Right lobe of liver (tissue), 6 donors: ENCODE measurements around the gene MAP3K9. TPM values are rescaled to one million over a fixed set of nuclear protein-coding genes. Genes with fewer than 3 reads are reported as not detected.
A peak's percentile ranks its signal among the peaks of the same experiment; 100 is the strongest.

ENCODE experiments used
- ATAC-seq, 4 donors: fragments of 200-7000 bp; cut with Tn5 transposase; one replicate each; pipeline ENCODE4 v1.9.1; 2020; ENCODE audit warnings: mild to moderate bottlenecking in 4 of 4, moderate library complexity in 4 of 4
- DNase-seq, 3 donors: peaks; one replicate each; pipeline ENCODE4 v3.0.0-alpha.2; 2020
- H3K27ac ChIP-seq, 3 donors: fragments of 200-600 bp; one replicate each; pipeline ENCODE4 v1.8.0; 2022
- H3K27me3 ChIP-seq, 2 donors: fragments of 200-600 bp; one replicate each; pipeline ENCODE4 v1.8.0; 2022
- H3K36me3 ChIP-seq, 4 donors: fragments of 200-600 bp; sonication (generic) in 1 of 4; one replicate each; pipeline versions ENCODE4 v1.5.1 to v1.8.0; 2017 to 2022; ENCODE audit warnings: control low read depth in 1 of 4
- H3K4me1 ChIP-seq, 4 donors: fragments of 200-600 bp; sonication (generic) in 1 of 4; one replicate each; pipeline versions ENCODE4 v1.5.1 to v1.8.0; 2017 to 2022; ENCODE audit warnings: control low read depth in 1 of 4
- H3K4me3 ChIP-seq, 3 donors: fragments of 200-600 bp; one replicate each; pipeline ENCODE4 v1.8.0; 2022
- H3K9me3 ChIP-seq, 4 donors: fragments of 200-600 bp; sonication (generic) in 1 of 4; one replicate each; pipeline versions ENCODE4 v1.5.1 to v1.8.0; 2017 to 2022; ENCODE audit warnings: control low read depth in 1 of 4
- CTCF ChIP-seq, 4 donors: fragments of 200-600 bp in 3 of 4; fragments of 450-650 bp in 1 of 4; IDR thresholded peaks; one replicate each; pipeline versions ENCODE4 v1.5.1 to v1.8.0; 2016 to 2022; ENCODE audit warnings: antibody characterized with exemption in 4 of 4, mild to moderate bottlenecking in 2 of 4
- POLR2A ChIP-seq: fragments of 450-650 bp; IDR thresholded peaks from one replicate; pipeline ENCODE4 v1.6.1; 2017; ENCODE audit warnings: antibody characterized with exemption, mild to moderate bottlenecking
- WGBS: methylation state at CpG from one replicate; pipeline ENCODE4 v1.1.6; 2018; ENCODE audit warnings: low coverage, low lambda C conversion rate; ENCODE audit not compliant: insufficient coverage; ENCODE audit errors: missing lambda C conversion rate; 5-methylcytosine and 5-hydroxymethylcytosine counted together
- intact Hi-C, 2 donors: fragments of 100-400 bp; cut with DNase I; formaldehyde crosslinking; loops; one replicate each; pipeline versions ENCODE4 v1.11.2 to v1.14.1; 2022
- total RNA-seq, 6 experiments: library from RNA; depleted of rRNA in 2 of 6; stranded (reverse); fragments of >200 nt in 2 of 6; fragmentation: NEBNext Ultra II Directional in 3 of 6; extraction: Animal tissue kit (Norgen Biotek cat#: 25700) in 3 of 6; gene quantifications; one replicate each; pipeline versions ENCODE4 v1.1.0 to v1.2.4, GENCODE V29; 2016 to 2023
- donor health status: DM: no; HTN: yes; CAD: no.
- donor health status: DM: no; HTN: no; CAD: no.
- donor health status: DM: no; HTN: no; CAD: no.
- donor health status: DM: no; HTN: yes; CAD: no.
- donor health status: DM: no; HTN: yes; CAD: no.

Gene MAP3K9
- total RNA-seq, 6 experiments from 2014 or later: 2.0 to 3.6 (median 2.7) TPM

GRCh38 chr14:70724110-70724509, 85.2 kb downstream of the MAP3K9 start:
- peaks cover 0 to 26% (median 5%) of the 10 kb centered on the region in 4 donors for H3K4me1 ChIP-seq
- no peak overlapping the region for H3K4me3 ChIP-seq
- TF ChIP-seq CTCF (IDR thresholded peaks at IDR 0.05) (no peak), POLR2A (no peak)
- DNase-seq: no peak
- intact Hi-C loops: no loop called here
- H3K27me3 ChIP-seq: no peaks in the 10 kb centered on the region
- no peak for ATAC-seq
- no peaks in the 10 kb centered on the region for H3K9me3 ChIP-seq
- no peaks in the 10 kb centered on the region for H3K36me3 ChIP-seq
- H3K27ac ChIP-seq: no peak overlapping the region
- 84% methylated on average over 3 of the region's 3 CpGs for WGBS

- Histone ChIP-seq H3K36me3 (no peaks in the 10 kb centered on the region), H3K27me3 (no peaks in the 10 kb centered on the region), H3K9me3 (no peaks in the 10 kb centered on the region), H3K27ac (no peak overlapping the region), H3K4me1 (peaks cover 0 to 26% (median 5%) of the 10 kb centered on the region in 4 donors), H3K4me3 (no peak overlapping the region)
- DNase-seq (no peak), ATAC-seq (no peak)
- intact Hi-C loops: no loop called here
- whole genome bisulfite sequencing: 77% methylated on average over 5 of the region's 5 CpGs
- TF ChIP-seq CTCF (IDR thresholded peaks at IDR 0.05) (no peak), POLR2A (no peak)
These were observed 86.0 kb downstream of the MAP3K9 start for GRCh38 chr14:70723276-70723675.

GRCh38 chr14:70722418-70722817, 86.9 kb downstream of the MAP3K9 start:
- no peak for DNase-seq

GRCh38 chr14:70721542-70721941, 87.8 kb downstream of the MAP3K9 start:
- Histone ChIP-seq H3K27me3 (no peaks in the 10 kb centered on the region), H3K27ac (no peak overlapping the region), H3K4me3 (no peak overlapping the region), H3K36me3 (no peaks in the 10 kb centered on the region), H3K9me3 (no peaks in the 10 kb centered on the region), H3K4me1 (peaks cover 0 to 36% (median 7%) of the 10 kb centered on the region in 4 donors)
- TF ChIP-seq POLR2A: no peak
- TF ChIP-seq CTCF (IDR thresholded peaks at IDR 0.05): no peak
- intact Hi-C loops: no loop called here
- DNase-seq (no peak), ATAC-seq (no peak)
- 66% methylated on average over 2 of the region's 2 CpGs for WGBS

More at GRCh38 chr14:70722418-70722817, 86.9 kb downstream of the MAP3K9 start:
- Histone ChIP-seq H3K36me3 (no peaks in the 10 kb centered on the region), H3K27ac (no peak overlapping the region), H3K9me3 (no peaks in the 10 kb centered on the region), H3K4me3 (no peak overlapping the region), H3K27me3 (no peaks in the 10 kb centered on the region), H3K4me1 (peaks cover 0 to 29% (median 5%) of the 10 kb centered on the region in 4 donors)
- intact Hi-C loops: no loop called here
- TF ChIP-seq CTCF (IDR thresholded peaks at IDR 0.05): no peak
- TF ChIP-seq POLR2A: no peak
- peak in 1 of 4 donors; percentile 55 for ATAC-seq
- WGBS: 43% methylated on average over 3 of the region's 3 CpGs
